Activated gamma-delta T cell treated with Interleukin-2 at 50 U/mL for 16 hours (primary cell): ENCODE data around the gene EFCAB6.
"Not testable (repeated sequence)": the region's sequence is repeated elsewhere in the genome, so short reads cannot be mapped to it uniquely, and the experiment has no call there.

Experiments used
- DNase-seq: peaks from one replicate; pipeline ENCODE4 v3.0.0-alpha.2; 2020

Gene EFCAB6

DNA sequence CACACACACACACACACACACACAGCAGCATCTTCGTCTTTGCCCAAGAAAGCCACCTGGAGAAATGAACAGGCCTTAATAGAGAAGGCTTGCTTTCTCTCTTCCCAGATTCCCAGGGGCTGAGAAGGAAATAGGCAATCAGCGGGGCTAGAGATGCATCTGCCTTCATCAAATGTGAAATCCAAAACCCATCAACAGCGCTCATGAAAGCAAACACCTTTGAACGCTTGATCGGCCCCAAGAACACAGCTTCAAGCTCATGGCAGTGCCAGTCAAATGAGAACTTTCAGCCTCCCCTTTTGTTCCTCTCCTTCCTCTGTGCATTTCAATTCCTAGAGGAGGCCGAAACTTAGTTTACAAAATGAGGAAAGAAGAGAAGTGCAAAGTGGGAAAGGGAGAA lies 122.7 kb downstream of the EFCAB6 start:
- DNase-seq = no peak

DNA sequence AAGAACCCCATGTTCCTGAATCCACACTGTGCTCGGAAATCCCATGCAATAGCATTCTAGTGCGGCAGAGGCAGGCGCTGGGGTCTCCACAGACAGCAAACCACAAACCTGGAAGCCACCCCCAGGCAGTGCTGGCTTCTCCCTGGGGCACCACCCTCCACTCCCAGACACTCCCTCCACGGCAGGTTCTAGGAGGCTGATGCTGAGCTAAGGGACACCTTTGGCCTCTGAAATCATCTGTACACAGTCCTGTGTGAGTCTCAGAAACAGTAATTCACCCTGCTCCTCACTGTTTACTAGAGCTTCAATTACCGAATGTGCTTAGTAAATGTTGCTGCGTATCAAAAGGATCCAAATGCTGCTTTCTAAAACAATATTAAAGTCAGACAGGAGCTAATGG lies 129.3 kb downstream of the EFCAB6 start:
- DNase-seq = no peak

GRCh38 chr22:43681731-43682360 lies 130.3 kb downstream of the EFCAB6 start:
- no peak for DNase-seq

- DNase-seq = no peak
Observed at GRCh38 chr22:43670513-43670912, 141.6 kb downstream of the EFCAB6 start.

DNA sequence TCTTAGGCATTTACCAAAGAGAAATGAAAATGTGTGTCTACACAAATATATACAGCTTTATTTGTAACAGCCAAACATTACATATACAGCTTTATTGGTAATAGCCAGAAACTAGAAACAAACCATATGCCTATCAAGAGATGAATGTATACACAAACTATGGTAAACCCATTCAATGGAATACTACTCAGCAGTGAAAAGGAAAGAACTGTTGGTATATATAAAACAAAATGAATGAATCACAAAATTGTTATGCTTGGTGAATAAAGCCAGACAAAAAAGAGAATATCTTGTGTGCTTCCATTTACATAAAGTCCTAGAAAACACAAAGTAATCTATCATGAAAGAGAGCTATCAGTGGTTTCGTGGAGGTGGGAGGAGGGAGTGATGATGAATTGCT lies 142.9 kb downstream of the EFCAB6 start:
- DNase-seq = no peak

DNA sequence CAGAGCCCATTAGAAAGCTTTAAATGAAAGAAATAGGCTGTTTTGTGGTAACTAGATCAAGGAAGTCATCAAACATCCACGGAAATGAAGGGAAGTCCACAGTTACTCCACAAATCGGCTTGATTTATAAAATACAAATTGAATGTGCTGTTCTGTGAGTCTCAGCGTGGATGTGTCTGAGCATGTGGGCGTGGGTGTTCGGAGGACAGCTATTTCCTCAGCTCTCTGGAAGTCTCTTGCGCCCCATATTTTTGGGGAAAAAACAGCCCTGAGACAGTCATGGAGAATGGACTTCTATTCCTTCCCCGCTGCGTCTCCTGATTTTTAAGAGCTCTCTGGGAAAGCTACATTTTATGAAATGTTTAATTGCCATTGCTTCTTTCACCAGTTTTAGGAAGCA lies 144.4 kb downstream of the EFCAB6 start:
- DNase-seq = no peak

DNA sequence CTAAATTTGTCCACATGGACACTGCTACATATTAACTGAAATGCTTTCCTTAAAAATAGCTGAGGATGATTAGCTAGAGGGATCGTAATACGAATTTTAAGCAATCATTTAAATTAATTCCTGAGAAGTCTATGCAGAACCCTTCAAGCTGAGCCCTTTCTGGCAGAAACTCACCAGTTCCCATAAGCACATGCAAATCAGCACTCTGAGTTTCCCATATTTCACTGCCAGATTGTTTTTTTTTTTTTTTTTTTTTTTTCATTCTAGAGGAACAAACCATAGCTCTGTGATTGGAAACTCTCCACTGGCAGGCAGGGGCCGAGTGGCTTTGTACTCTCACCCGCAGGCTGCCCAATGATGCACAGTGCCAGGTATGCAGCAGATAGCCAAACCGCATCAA lies 145.6 kb downstream of the EFCAB6 start:
- DNase-seq = no peak

GRCh38 chr22:43658823-43659222 lies 153.3 kb downstream of the EFCAB6 start:
- no peak for DNase-seq

DNA sequence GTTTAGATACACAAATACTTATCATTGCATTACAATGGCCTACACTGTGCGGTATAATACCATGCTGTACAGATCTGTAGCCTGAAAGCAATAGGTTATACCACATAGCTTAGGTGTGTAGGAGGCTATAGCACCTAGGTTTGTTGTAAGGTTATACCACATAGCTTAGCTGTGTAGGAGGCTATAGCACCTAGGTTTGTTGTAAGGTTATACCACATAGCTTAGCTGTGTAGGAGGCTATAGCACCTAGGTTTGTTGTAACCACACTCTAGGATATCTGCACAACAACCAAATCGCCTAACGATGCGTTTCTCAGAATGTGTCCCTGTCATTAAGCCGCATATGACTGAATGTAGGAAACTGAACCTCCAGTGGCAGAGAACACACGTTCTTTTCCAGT lies 155.5 kb downstream of the EFCAB6 start:
- not testable (repeated sequence) for DNase-seq

DNA sequence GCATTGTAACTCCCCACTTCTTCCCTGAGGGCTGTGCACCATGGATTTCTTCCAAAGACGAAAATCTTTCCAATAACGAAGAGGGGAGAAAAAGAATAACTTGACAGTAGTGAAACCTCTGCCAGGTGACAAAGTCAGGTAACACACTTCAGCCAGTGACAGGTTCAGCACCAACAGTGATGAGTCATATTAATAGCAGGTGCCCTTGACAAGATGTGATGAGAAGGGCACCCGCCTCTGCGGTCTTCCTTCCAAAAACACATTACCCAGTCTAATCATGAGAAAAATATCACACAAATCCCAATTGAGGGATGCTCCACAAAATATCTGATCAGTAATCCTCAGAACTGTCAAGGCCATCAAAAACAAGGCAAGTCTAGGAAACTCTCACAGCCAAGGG lies 157.8 kb downstream of the EFCAB6 start:
- no peak for DNase-seq

GRCh38 chr22:43652845-43653244 lies 159.3 kb downstream of the EFCAB6 start:
- no peak for DNase-seq

DNA sequence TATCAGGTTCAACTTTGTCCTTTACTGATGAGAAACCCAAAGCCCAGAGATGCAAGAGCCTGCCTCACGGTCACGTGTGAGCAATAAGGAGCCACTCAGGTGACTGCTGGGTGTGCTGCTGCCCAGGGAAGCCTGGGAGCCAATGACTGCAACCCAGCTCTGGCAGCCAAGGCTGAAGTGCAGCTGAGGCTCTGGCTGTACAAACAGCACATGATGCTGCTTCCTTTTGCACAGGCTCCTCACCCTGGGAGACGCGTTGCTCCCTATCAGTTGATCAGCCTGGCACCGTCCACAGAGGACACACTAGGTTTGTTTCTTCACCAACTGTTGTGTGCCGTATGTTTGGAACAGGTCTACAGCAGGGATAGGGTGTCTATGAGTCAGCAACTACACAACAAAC lies 168.7 kb downstream of the EFCAB6 start:
- DNase-seq = no peak

- DNase-seq = no peak
Observed at GRCh38 chr22:43642319-43643206, 169.5 kb downstream of the EFCAB6 start.

- no peak for DNase-seq
Observed at GRCh38 chr22:43639228-43639948, 172.7 kb downstream of the EFCAB6 start.

DNA sequence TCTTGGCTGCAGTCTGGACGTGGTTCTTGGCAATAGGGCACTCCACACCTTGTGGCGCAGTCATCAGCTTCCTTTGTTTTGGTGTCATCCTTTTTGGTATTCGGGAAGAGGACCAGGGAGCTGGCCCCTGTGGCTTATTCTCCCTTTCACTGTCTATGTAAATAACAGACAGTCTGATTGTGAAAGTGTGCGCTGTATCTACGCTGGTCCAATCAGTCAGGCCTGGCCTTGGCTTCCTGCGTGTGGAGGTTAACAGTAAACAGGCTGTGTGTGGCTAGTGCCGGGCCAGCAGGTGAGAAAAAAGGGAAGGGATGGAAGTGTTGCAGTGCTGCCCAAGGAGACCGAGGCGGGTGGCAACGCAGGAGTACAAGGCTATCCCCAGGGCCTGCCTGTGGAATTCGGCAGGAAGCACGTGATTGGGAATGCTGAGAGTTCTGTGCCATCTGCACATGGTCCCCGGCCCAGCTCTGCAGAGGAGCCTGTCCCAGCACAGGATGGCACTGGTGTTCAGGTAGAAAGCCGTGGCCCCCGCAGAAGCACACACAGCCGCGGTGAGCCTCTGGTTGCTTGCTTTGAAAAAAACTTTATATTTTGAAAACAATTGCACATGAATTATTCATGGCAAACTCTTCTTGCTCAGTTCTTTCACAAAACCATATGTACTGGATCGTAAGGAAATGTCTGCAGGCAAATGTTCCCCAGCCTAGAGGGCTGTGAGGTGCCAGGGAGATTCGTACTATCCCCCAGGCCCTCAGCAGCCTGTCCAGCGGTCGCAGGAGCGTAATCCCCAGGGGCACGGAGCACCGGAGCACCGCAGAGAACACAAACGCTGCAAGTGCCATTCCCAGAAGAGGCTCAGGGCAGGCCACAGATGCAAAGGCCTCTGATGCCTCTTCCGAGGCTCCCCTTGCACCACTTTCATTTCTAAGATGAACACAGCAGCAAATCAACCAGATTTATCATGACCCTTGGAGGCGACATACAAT lies 174.5 kb downstream of the EFCAB6 start:
- no peak for DNase-seq

DNA sequence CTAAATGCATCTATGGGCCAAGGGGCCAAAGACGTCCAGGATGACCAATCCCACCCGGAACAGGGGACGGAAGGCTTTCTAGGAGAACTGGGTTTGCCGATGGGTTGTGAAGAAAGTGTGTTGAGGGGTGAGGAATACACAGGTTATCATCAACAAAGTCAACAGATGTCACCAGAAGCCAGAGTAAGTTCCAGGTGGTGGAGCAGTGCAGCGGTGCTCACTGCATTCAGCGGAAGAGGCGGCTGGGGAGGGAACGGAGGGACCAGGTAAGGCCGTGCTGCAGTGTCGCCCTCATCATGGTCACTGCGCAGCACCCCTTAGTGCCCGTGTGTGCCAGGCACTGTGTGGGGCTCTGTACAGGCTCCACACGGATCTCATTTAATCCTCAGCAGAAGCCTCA lies 176.0 kb downstream of the EFCAB6 start:
- DNase-seq = no peak

DNA sequence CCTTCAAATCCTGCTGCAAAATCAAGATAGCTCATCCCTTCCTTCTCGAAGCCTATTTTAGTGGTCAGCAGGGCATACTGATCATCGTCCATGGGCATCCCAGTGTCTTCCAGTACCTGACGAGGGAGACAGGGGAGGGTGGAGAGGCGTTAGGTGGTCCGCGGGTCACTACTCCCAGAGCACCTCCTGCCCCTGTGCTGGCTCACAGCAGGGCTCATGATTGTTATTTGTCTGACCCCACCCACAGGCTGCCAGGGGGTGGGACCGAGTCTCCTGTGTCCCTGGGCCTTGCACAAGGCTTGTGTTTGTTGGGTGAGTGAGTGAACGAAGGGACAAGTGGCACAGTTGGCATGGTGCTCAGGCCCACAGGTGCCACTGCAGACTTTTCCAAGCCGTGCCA lies 177.0 kb downstream of the EFCAB6 start:
- no peak for DNase-seq

DNA sequence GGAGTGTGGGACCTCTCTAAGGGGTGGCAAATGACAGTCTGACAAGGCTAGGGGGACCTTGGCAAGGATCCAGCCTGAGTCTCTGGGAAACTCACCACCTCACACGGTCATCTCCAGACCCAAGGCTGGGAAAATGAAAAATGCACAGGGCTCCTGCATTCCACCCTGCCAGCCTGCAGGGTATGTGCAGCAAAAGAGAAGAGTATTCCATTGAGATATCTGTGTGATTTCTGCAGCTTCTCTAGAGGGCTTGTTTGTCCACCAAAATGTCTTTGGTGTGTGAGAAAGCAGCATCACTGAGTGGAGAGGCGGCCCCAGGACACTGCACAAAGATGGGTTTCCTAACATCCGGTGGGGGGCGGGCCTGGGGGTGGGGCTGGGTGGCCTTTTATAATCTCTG lies 177.8 kb downstream of the EFCAB6 start:
- no peak for DNase-seq

DNA sequence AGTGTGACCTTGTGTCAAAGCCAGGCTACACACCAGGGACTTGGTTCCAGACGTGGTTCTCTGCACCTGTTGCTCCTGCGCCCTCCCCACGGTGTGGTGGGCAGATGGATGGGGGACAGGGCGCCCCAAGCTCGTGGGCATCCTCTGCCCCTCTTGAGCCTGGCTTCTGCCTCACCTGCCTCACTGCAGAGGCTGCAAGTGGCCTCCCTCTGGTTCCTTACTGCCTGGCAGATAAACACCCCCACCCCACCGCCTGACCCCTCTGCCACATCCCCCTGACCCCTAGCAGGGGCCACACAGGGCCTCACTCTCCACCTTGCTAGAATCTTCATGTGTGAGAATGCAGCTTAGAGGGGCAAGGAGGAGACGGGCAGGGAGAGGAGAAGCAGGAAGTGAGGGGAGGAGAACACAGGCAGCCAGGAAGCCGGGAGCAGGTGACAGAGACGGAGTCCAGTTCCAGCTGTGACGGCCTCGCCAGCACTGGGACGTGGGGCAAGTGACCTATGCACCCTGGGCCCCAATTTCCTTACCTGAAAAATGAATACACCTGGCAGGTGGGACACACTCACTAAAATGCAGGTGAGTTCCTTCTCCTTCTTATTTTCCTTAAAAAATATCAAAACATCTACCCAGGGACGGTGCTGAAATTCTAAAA lies 178.3 kb downstream of the EFCAB6 start:
- no peak for DNase-seq

DNA sequence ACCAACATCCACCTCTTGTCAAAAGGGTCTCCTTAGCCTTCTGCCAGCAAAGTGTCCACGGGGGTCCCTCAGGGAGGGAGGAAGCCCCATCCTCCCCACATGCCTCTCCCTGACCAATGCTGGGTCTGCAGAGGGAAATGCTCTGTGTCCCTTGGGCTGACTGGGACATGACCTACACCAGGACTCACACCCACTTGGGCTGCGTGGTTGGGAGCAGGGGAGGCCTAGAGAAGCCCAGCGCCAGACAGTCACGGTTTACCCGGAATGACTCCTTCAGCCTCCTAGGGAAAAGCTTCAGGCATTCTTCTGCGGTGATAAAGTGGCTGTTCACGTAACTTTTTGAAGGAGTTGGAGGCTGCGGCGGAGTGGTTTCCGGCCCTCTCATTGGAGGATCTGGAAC lies 180.3 kb downstream of the EFCAB6 start:
- no peak for DNase-seq

- DNase-seq = no peak
Observed at GRCh38 chr22:43631201-43631600, 180.9 kb downstream of the EFCAB6 start.

- no peak for DNase-seq
Observed at GRCh38 chr22:43630451-43630850, 181.7 kb downstream of the EFCAB6 start.
